Spleen (tissue), 7 donors: ENCODE data around the gene MEIS3.
"Not testable (repeated sequence)": the region's sequence is repeated elsewhere in the genome, so short reads cannot be mapped to it uniquely, and the experiment has no call there.

ENCODE experiments used
- POLR2A ChIP-seq, 3 donors: fragments of 450-650 bp; IDR thresholded peaks; one replicate each; pipeline ENCODE4 v1.5.1; 2017; ENCODE audit warnings: antibody characterized with exemption in 3 of 3, mild to moderate bottlenecking in 1 of 3
- POLR2AphosphoS5 ChIP-seq, 3 donors: sonication (generic); formaldehyde crosslinking; IDR thresholded peaks; one replicate each; pipeline ENCODE4 v1.5.1; 2017; ENCODE audit warnings: antibody characterized with exemption in 3 of 3
- TF ChIP-seq, protein P1 (sequence below), 11 experiments: fragments of 200-600 bp in 7 of 11; fragments of 450-650 bp in 4 of 11; sonication (generic) in 4 of 11; IDR thresholded peaks in 8 of 11; conservative IDR thresholded peaks in 3 of 11; 1 replicate in 7 of 11; 2 replicates in 4 of 11; pipeline versions ENCODE4 v1.4.0 to v1.8.0; 2016 to 2021; ENCODE audit warnings: antibody characterized with exemption in 11 of 11, inconsistent platforms in 4 of 11, mild to moderate bottlenecking in 1 of 11
- donor health status: DM: no; HTN: no; CAD: no; lungs with moderate emphysema.
- donor health status: DM: no; HTN: no; CAD: no.
- donor health status: DM: no; HTN: no; CAD: no.

DNA sequence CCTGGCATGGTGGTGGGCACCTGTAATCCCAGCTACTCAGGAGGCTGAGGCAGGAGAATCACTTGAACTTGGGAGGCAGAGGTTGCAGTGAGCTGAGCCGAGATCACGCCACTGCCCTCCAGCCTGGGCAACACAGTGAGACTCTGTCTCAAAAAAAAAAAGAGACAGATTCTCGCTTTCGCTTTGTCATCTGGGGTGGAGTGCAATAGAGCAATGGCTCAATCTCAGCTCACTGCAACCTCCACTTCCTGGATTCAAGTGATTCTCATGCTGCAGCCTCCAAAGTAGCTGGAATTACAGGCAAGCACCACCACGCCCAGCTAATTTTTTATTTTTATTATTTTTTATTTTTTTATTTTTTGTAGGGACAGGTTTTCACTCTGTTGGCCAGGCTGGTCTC, 30.6 kb downstream of the MEIS3 start:
- TF ChIP-seq, protein P1, sequence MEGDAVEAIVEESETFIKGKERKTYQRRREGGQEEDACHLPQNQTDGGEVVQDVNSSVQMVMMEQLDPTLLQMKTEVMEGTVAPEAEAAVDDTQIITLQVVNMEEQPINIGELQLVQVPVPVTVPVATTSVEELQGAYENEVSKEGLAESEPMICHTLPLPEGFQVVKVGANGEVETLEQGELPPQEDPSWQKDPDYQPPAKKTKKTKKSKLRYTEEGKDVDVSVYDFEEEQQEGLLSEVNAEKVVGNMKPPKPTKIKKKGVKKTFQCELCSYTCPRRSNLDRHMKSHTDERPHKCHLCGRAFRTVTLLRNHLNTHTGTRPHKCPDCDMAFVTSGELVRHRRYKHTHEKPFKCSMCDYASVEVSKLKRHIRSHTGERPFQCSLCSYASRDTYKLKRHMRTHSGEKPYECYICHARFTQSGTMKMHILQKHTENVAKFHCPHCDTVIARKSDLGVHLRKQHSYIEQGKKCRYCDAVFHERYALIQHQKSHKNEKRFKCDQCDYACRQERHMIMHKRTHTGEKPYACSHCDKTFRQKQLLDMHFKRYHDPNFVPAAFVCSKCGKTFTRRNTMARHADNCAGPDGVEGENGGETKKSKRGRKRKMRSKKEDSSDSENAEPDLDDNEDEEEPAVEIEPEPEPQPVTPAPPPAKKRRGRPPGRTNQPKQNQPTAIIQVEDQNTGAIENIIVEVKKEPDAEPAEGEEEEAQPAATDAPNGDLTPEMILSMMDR (IDR thresholded peaks at IDR 0.05 in 8 of 11, conservative IDR thresholded peaks at IDR 0.05 in 3 of 11): not testable (repeated sequence)
- not testable (repeated sequence) for TF ChIP-seq POLR2A, POLR2AphosphoS5 (IDR thresholded peaks at IDR 0.05)
